AG04449 (cell line): ENCODE measurements around the gene PODN.

Experiments used
- CTCF ChIA-PET: fragments of 350-600 bp; formaldehyde crosslinking; extraction: SDS; loops from one replicate; lab custom pipeline; 2021; ENCODE audit warnings: antibody characterized with exemption; lab: Yijun Ruan, JAX
- POLR2A ChIA-PET: fragments of 400-600, 350-600 bp; formaldehyde crosslinking; extraction: SDS; loops from one replicate; lab custom pipeline; 2020; ENCODE audit warnings: antibody characterized with exemption, inconsistent platforms; lab: Yijun Ruan, JAX
- DNase-seq: peaks from one replicate; pipeline ENCODE4 v3.0.0-alpha.2; 2010; ENCODE audit warnings: low read depth, low spot score
- H3K4me3 ChIP-seq: 2 replicates; pipeline ENCODE4 v1.5.1; 2011; ENCODE audit warnings: low read depth, mild to moderate bottlenecking, control low read depth, low read length
- TF ChIP-seq, protein P1 (sequence below): IDR thresholded peaks from one replicate; pipeline ENCODE4 v1.5.1; 2011; ENCODE audit warnings: mild to moderate bottlenecking, moderate library complexity, low read length, control low read depth, inconsistent platforms; ENCODE audit not compliant: insufficient read depth; ENCODE audit errors: missing control alignments

The PODN gene

DNA sequence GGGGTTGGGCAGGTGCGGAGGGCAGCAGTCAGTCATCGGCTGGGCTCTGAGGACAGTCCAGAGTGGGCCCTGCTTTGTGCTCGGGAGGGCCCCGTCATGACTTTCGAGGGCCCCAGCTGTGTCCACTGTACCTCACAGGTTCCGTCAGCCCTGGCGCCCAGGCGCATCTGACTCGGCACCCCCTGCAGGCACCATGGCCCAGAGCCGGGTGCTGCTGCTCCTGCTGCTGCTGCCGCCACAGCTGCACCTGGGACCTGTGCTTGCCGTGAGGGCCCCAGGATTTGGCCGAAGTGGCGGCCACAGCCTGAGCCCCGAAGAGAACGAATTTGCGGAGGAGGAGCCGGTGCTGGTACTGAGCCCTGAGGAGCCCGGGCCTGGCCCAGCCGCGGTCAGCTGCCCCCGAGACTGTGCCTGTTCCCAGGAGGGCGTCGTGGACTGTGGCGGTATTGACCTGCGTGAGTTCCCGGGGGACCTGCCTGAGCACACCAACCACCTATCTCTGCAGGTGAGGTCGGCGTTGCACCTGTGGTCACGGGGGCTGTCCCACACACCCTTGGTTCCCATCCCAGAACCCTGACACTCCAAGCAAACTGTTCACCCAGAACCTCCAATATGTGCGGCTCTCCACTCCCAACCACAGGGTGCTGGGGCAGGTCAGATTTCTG lies 7.8 kb downstream of the PODN start:
- CTCF ChIA-PET = no interaction called here
- DNase-seq = no peak
- H3K4me3 ChIP-seq = no peak overlapping the region
- POLR2A ChIA-PET = no interaction called here
- TF ChIP-seq, protein P1, sequence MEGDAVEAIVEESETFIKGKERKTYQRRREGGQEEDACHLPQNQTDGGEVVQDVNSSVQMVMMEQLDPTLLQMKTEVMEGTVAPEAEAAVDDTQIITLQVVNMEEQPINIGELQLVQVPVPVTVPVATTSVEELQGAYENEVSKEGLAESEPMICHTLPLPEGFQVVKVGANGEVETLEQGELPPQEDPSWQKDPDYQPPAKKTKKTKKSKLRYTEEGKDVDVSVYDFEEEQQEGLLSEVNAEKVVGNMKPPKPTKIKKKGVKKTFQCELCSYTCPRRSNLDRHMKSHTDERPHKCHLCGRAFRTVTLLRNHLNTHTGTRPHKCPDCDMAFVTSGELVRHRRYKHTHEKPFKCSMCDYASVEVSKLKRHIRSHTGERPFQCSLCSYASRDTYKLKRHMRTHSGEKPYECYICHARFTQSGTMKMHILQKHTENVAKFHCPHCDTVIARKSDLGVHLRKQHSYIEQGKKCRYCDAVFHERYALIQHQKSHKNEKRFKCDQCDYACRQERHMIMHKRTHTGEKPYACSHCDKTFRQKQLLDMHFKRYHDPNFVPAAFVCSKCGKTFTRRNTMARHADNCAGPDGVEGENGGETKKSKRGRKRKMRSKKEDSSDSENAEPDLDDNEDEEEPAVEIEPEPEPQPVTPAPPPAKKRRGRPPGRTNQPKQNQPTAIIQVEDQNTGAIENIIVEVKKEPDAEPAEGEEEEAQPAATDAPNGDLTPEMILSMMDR = no peak

DNA sequence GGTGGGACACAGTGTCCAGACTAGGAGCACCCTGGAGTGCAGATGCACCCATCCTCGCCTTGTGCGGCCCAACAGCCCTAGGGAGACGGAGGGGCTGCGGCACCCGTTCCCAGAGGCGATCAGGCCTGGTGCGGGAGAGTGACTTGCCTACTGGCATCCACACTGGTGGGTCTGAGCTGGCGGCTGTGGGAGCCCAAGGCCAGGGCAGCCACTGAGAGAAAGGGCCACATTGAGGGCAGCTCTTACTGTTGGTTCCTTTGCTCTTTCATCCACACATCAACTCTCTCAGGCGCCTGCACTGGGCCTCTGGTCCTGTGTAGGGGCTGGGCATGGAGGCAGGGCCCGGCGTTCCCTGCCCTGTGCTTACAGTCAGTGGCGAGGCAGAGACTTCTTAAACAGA lies 8.6 kb downstream of the PODN start:
- POLR2A ChIA-PET = no interaction called here
- TF ChIP-seq, protein P1 = no peak
- H3K4me3 ChIP-seq = no peak overlapping the region
- CTCF ChIA-PET = no interaction called here
- no peak for DNase-seq

DNA sequence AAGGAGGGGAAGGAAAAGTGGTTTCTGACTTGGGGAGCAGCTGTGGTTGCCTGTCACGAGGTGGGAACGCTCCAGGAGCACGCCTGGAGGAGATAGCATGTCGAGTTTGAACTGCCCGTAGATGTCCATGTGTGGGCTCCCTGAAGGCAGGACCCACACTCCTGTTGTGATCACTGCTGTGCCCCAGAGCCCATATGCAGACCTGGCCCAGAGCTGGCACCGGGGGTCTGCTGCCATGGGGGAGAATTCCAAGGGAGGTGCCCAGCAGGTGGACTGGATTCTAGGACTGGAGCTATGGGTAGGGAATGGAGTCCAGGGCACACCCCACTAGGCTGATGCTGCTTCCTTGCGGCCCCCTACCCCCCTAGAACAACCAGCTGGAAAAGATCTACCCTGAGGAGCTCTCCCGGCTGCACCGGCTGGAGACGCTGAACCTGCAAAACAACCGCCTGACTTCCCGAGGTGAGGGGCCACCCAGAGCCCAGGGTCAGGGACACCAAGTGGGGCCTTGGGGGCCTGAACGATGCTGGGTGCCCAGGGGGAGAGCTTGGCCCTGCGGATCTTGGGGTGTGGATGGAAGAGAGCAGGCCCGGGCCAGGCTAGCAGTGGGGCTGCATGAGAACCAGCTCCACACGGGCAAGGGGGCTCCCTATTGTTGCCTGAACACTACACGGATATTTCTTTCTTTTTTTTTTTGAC lies 9.3 kb downstream of the PODN start:
- POLR2A ChIA-PET = no interaction called here
- TF ChIP-seq, protein P1 = no peak
- CTCF ChIA-PET = no interaction called here
- no peak for DNase-seq
- H3K4me3 ChIP-seq = no peak overlapping the region

DNA sequence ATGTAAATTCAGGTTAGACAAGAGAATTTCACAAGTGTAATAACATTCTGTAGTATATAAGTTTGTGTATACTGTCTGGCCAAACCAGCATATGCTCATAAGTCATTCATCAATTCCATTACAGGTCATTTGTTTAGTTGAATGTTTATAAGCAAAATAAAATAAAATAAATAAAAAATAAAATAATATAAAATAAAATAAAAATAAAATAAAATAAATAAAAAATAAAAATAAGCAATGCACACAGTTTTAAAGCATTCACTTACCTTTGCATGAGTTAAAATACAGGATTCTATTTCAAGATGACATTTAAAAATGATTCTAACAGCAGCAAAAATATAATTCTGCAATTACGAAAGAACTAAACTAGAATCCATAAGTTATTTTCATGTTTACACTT lies 9.9 kb downstream of the PODN start:
- CTCF ChIA-PET = no interaction called here
- TF ChIP-seq, protein P1 = no peak
- H3K4me3 ChIP-seq = no peak overlapping the region
- POLR2A ChIA-PET = no interaction called here
- DNase-seq = no peak

DNA sequence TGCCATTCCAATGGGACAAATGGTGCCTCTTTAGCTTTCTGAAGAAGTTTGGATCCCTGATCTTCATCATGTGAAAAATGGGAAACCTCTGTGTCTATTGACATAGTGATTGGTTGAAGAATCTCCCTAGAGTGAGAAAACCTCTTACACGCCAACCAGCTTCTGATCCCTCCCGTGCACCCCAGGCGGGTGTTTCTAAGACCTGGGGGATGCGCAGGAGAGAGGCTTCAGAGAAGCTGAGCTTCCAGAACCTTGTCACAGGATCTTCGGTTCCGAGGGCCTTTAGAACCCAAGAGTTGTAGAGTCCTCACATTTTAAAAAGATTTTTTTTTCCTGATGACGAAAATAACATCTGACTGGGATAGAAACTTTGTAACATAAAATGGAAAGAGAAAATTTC lies 11.3 kb downstream of the PODN start:
- TF ChIP-seq, protein P1 = no peak
- H3K4me3 ChIP-seq = no peak overlapping the region
- DNase-seq = no peak
- POLR2A ChIA-PET = interaction anchor here (0.6 kb wide), 1 partner anchor 81 kb away, joined by 3 read pairs; no protein-coding TSS in a partner anchor
- CTCF ChIA-PET = no interaction called here

DNA sequence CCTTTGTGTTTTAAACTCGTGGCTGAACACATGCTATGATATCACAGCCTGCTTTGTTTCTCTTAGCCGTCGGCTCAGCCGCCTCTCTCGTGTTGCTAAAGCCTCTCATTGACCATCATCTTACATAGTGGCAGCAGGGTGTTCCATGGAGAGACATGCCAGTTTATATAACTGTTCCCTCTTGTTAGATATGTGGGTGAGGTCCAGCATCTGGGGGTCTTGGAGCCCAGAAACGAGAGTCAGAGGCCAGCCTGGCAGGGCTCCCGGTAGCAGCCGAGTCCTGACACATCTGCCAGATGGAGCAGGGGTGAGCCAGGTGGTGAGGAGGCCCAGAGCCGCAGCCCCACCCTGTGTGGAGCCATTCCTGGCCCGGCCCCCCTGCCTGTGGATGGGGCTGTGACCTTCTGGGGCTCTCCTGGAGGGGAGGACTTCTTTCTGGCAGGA lies 11.9 kb downstream of the PODN start:
- CTCF ChIA-PET = no interaction called here
- TF ChIP-seq, protein P1 = no peak
- no peak for DNase-seq
- POLR2A ChIA-PET = no interaction called here
- H3K4me3 ChIP-seq = no peak overlapping the region
